Lower leg skin (tissue), 4 donors: ENCODE results near the gene GREB1. TPM values are rescaled to one million over a fixed set of nuclear protein-coding genes. Genes with fewer than 3 reads are reported as not detected.

ENCODE experiments used
- DNase-seq, 2 donors: peaks; one replicate each; pipeline ENCODE4 v3.0.0-alpha.2; 2019; ENCODE audit warnings: low spot score in 2 of 2
- H3K4me3 ChIP-seq: fragments of 200-600 bp; sonication (generic); 2 replicates; pipeline ENCODE4 v1.5.1; 2017; ENCODE audit warnings: mild to moderate bottlenecking, low read depth; ENCODE audit not compliant: poor library complexity, severe bottlenecking
- CTCF ChIP-seq, 3 donors: fragments of 450-650 bp; IDR thresholded peaks; one replicate each; pipeline ENCODE4 v1.5.1; 2016; ENCODE audit warnings: antibody characterized with exemption in 3 of 3, mild to moderate bottlenecking in 3 of 3, moderate library complexity in 2 of 3
- POLR2A ChIP-seq, 2 donors: fragments of 450-650 bp; IDR thresholded peaks; one replicate each; pipeline ENCODE4 v1.6.1; 2016 to 2017; ENCODE audit warnings: antibody characterized with exemption in 2 of 2, mild to moderate bottlenecking in 1 of 2, moderate library complexity in 1 of 2
- WGBS, 2 donors: methylation state at CpG; one replicate each; pipeline ENCODE4 v1.1.5; 2018; 5-methylcytosine and 5-hydroxymethylcytosine counted together
- intact Hi-C: fragments of 100-400 bp; cut with DNase I; formaldehyde crosslinking; loops from one replicate; pipeline ENCODE4 v1.15.0; 2023; ENCODE audit warnings: low total_unique reads
- total RNA-seq, 4 donors: library from RNA; depleted of rRNA; stranded (reverse); fragments of >200 nt; gene quantifications; one replicate each; pipeline ENCODE4 v1.1.0, GENCODE V29; 2016

GREB1 gene
- 10 to 100 TPM in 1 of 4 donors, 1 to 10 TPM in 3; 2.4 to 12.2 (median 4.0) TPM for total RNA-seq

GRCh38 chr2:11533278-11534070 lies at the start of gene GREB1:
GREB1 (plus strand) TSS chr2:11534045; CDS start chr2:11556615, 22,570 bp downstream.
- no peak within 1 kb of the TSS for H3K4me3 ChIP-seq
- DNase-seq: no peak
- intact Hi-C loops: no loop called here
- TF ChIP-seq POLR2A (IDR thresholded peaks at IDR 0.05): no peak
- no peak for TF ChIP-seq CTCF (IDR thresholded peaks at IDR 0.05)
- WGBS, 2 donors: 43 to 54% methylated on average over 9 of the region's 9 CpGs

GRCh38 chr2:11488809-11489208 lies 45.0 kb upstream of the GREB1 start:
- DNase-seq: no peak
- intact Hi-C loops: no loop called here
- 57 to 65% methylated on average over 3 of the region's 3 CpGs for WGBS, 2 donors

GRCh38 chr2:11490194-11490593 lies 43.7 kb upstream of the GREB1 start:
- intact Hi-C loops: no loop called here
- no peak overlapping the region for H3K4me3 ChIP-seq
- WGBS, 2 donors: 95 to 97% methylated on average over 5 of the region's 5 CpGs
- no peak for DNase-seq
- no peak for TF ChIP-seq CTCF (IDR thresholded peaks at IDR 0.05)
- no peak for TF ChIP-seq POLR2A (IDR thresholded peaks at IDR 0.05)

More at GRCh38 chr2:11488809-11489208, 45.0 kb upstream of the GREB1 start:
- TF ChIP-seq CTCF (IDR thresholded peaks at IDR 0.05): no peak
- TF ChIP-seq POLR2A (IDR thresholded peaks at IDR 0.05): no peak
- H3K4me3 ChIP-seq: no peak overlapping the region

GRCh38 chr2:11491348-11491933 lies 42.4 kb upstream of the GREB1 start:
- TF ChIP-seq CTCF (IDR thresholded peaks at IDR 0.05): no peak
- TF ChIP-seq POLR2A (IDR thresholded peaks at IDR 0.05): no peak
- 61 to 64% methylated on average over 3 of the region's 3 CpGs for WGBS, 2 donors
- intact Hi-C loops: no loop called here

GRCh38 chr2:11492244-11492643 lies 41.6 kb upstream of the GREB1 start:
- H3K4me3 ChIP-seq: no peak overlapping the region
- no peak for DNase-seq
- WGBS, 2 donors: 91 to 95% methylated on average over 3 of the region's 3 CpGs
- intact Hi-C loops: no loop called here
- TF ChIP-seq POLR2A (IDR thresholded peaks at IDR 0.05): no peak
- TF ChIP-seq CTCF (IDR thresholded peaks at IDR 0.05): no peak

More at GRCh38 chr2:11491348-11491933, 42.4 kb upstream of the GREB1 start:
- DNase-seq: no peak
- no peak overlapping the region for H3K4me3 ChIP-seq
